SK-N-MC (cell line): Measurements from ENCODE around the gene TCF19.
"Not testable (repeated sequence)": the region's sequence is repeated elsewhere in the genome, so short reads cannot be mapped to it uniquely, and the experiment has no call there.

Experiments used
- DNase-seq: peaks from one replicate; pipeline ENCODE4 v3.0.0-alpha.2; 2011; ENCODE audit warnings: low read depth, low spot score
- H3K27ac ChIP-seq: fragments of 200-600 bp; sonication (generic); 2 replicates; pipeline ENCODE4 v1.5.1; 2016; ENCODE audit warnings: mixed run types
- H3K36me3 ChIP-seq: fragments of 200-600 bp; sonication (generic); 2 replicates; pipeline ENCODE4 v1.6.1; 2017; ENCODE audit warnings: antibody characterized with exemption, low read length, mixed read lengths; ENCODE audit not compliant: insufficient read depth
- H3K4me3 ChIP-seq: fragments of 200-600 bp; sonication (generic); 2 replicates; pipeline ENCODE4 v1.5.1; 2016
- H3K9ac ChIP-seq: fragments of 200-600 bp; sonication (generic); 2 replicates; pipeline ENCODE4 v1.8.0; 2017; ENCODE audit warnings: mixed run types, mixed read lengths; ENCODE audit not compliant: insufficient read length
- H3K9me3 ChIP-seq: fragments of 200-600 bp; sonication (generic); 2 replicates; pipeline ENCODE4 v1.6.1; 2017; ENCODE audit warnings: low read depth, mild to moderate bottlenecking, antibody characterized with exemption, low read length, moderate library complexity, mixed read lengths
- EZH2 ChIP-seq: fragments of 200-600 bp; sonication (generic); IDR thresholded peaks from one replicate; pipeline ENCODE4 v1.6.1; 2017; ENCODE audit warnings: antibody characterized with exemption
- FOXP2 ChIP-seq: optimal IDR thresholded peaks from 2 replicates; pipeline ENCODE3; 2011; ENCODE audit warnings: mild to moderate bottlenecking, moderate library complexity; ENCODE audit not compliant: insufficient read depth; ENCODE audit errors: extremely low read length, control extremely low read depth
- POLR2AphosphoS5 ChIP-seq: IDR thresholded peaks from 2 replicates; pipeline ENCODE4 v1.6.1; 2012; ENCODE audit warnings: mild to moderate bottlenecking, low read depth, low read length, borderline replicate concordance

TCF19 gene

GRCh38 chr6:31179042-31179386, 20.6 kb downstream of the TCF19 start:
- no peak overlapping the region for H3K9ac ChIP-seq
- no peak for DNase-seq
- H3K9me3 ChIP-seq = no peaks in the 10 kb centered on the region
- H3K4me3 ChIP-seq = no peak overlapping the region
- no peak overlapping the region for H3K27ac ChIP-seq
- TF ChIP-seq POLR2AphosphoS5 = no peak
- no peak for TF ChIP-seq EZH2
- no peak for TF ChIP-seq FOXP2
- H3K36me3 ChIP-seq = no peaks in the 10 kb centered on the region

DNA sequence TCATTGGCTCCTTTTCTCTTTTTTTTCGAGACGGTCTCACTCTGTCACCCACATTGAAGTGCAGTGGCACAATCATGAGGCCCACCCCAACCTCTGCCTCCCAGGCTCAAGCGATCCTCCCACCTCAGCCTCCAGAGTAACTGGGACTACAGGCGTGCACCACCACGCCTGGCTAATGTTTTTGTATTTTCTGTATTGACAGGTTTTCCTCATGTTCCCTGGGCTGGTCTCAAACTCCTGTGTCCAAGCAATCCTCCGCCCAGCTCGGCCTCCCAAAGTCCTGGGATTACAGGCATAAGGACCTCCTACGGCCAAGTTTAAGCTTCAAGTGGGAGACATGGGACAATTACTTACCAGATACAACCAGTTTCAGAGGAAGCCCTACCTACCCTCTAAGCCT, 21.5 kb downstream of the TCF19 start:
- no peak for TF ChIP-seq FOXP2
- no peak for TF ChIP-seq POLR2AphosphoS5
- no peak for TF ChIP-seq EZH2
- Histone ChIP-seq H3K9me3 (no peaks in the 10 kb centered on the region), H3K9ac (no peak overlapping the region), H3K27ac (no peak overlapping the region), H3K4me3 (no peak overlapping the region), H3K36me3 (no peaks in the 10 kb centered on the region)
- no peak for DNase-seq

DNA sequence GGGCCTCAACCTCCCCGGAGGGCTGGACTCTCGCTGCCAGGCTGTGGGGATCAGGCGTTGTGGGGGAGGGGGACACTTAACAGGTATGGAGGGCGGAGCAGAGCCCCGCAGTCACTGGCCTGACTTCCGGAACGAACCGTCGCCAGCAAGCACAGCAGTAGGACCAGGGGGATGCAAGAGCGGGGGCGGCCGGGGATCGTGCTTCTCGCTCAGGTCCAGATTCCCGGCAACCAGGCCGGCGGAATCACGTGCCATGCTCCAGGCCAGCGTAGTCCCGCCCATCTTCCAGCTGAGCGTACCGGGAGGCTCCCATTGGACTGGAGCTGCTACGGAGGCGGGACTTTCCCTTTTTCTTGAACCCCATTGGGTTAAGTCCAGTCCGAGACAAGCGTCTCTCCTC, 22.1 kb downstream of the TCF19 start:
- Histone ChIP-seq H3K9me3 (no peaks in the 10 kb centered on the region), H3K27ac (no peak overlapping the region), H3K36me3 (no peaks in the 10 kb centered on the region), H3K9ac (no peak overlapping the region), H3K4me3 (no peak overlapping the region)
- no peak for TF ChIP-seq POLR2AphosphoS5
- TF ChIP-seq EZH2 = no peak
- TF ChIP-seq FOXP2 = no peak
- no peak for DNase-seq

GRCh38 chr6:31183287-31183686, 24.9 kb downstream of the TCF19 start:
- DNase-seq, H3K4me3 ChIP-seq, H3K9me3 ChIP-seq, H3K27ac ChIP-seq, H3K36me3 ChIP-seq, H3K9ac ChIP-seq: not testable (repeated sequence)

GRCh38 chr6:31183859-31184258, 25.5 kb downstream of the TCF19 start:
- H3K4me3 ChIP-seq, H3K36me3 ChIP-seq, H3K9ac ChIP-seq, H3K9me3 ChIP-seq, DNase-seq, H3K27ac ChIP-seq: not testable (repeated sequence)

DNA sequence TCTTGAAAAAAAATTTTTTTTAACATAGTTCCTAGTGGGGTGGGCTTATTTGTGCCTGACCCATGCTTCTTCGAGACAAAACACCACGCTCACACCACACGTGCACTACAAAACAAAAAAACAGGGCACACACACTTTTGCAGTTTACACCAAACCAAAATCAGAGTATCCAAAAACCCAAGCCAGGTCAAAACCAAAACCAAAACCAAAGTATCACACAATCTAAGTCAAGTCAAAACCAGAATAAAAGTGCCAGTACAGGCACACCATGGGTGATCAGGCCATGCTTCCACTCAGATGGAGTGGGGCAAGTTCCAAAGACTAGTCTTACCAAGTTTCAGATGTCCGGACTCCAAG, 27.3 kb downstream of the TCF19 start:
- not testable (repeated sequence) for DNase-seq, H3K27ac ChIP-seq, H3K9ac ChIP-seq, H3K4me3 ChIP-seq, H3K9me3 ChIP-seq, H3K36me3 ChIP-seq

- Histone ChIP-seq H3K27ac (no peak overlapping the region), H3K9ac (no peak overlapping the region), H3K9me3 (no peaks in the 10 kb centered on the region), H3K36me3 (no peaks in the 10 kb centered on the region), H3K4me3 (no peak overlapping the region)
- TF ChIP-seq FOXP2 (no peak), POLR2AphosphoS5 (no peak), EZH2 (no peak)
- no peak for DNase-seq
These were observed 27.8 kb downstream of the TCF19 start for GRCh38 chr6:31186052-31186734.

- no peak for TF ChIP-seq POLR2AphosphoS5
- no peak for TF ChIP-seq FOXP2
- no peak for TF ChIP-seq EZH2
- Histone ChIP-seq H3K27ac (no peak overlapping the region), H3K4me3 (no peak overlapping the region), H3K9me3 (no peaks in the 10 kb centered on the region), H3K9ac (no peak overlapping the region), H3K36me3 (no peaks in the 10 kb centered on the region)
- no peak for DNase-seq
These were observed 29.4 kb downstream of the TCF19 start for GRCh38 chr6:31187780-31188194.

GRCh38 chr6:31189223-31189622, 30.8 kb downstream of the TCF19 start:
- H3K4me3 ChIP-seq, H3K9ac ChIP-seq, DNase-seq, H3K36me3 ChIP-seq, H3K9me3 ChIP-seq, H3K27ac ChIP-seq: not testable (repeated sequence)

GRCh38 chr6:31190488-31190887, 32.1 kb downstream of the TCF19 start:
- TF ChIP-seq FOXP2 (no peak), EZH2 (no peak), POLR2AphosphoS5 (no peak)
- Histone ChIP-seq H3K4me3 (no peak overlapping the region), H3K9ac (no peak overlapping the region), H3K36me3 (no peaks in the 10 kb centered on the region), H3K27ac (no peak overlapping the region), H3K9me3 (no peaks in the 10 kb centered on the region)
- DNase-seq = no peak

DNA sequence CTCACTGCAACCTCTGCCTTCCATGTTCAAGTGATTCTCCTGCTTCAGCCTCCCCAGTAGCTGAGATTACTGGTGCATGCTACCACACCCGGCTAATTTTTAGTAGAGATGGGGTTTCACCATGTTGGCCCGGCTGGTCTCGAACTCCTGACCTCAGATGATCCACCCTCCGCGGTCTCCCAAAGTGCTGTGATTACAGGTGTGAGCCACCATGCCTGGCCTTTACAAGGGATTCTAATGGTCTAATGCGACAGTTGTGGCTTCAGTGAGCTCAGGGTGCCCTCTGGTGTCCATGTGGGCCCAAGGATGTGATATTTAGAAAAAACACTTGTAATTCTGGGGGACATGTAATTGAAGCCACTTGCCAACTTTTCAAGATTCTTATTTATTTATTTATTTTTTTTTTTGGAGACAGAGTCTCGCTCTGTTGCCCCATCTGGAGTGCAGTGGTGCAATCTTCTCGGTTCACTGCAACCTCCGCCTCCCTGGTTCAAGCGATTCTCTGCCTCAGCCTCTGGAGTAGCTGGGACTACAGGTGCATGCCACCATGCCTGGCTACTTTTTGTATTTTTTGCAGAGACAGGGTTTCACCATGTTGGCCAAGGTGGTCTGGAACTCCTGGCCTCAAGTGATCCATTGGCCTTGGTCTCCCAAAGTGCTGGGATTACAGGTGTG, 34.2 kb downstream of the TCF19 start:
- DNase-seq, H3K9ac ChIP-seq, H3K9me3 ChIP-seq, H3K36me3 ChIP-seq, H3K27ac ChIP-seq, H3K4me3 ChIP-seq: not testable (repeated sequence)
